ENCODE measurements around the gene MTMR10. TPM values are rescaled to one million over a fixed set of nuclear protein-coding genes. Genes with fewer than 3 reads are reported as not detected.

Gene MTMR10, protein sequence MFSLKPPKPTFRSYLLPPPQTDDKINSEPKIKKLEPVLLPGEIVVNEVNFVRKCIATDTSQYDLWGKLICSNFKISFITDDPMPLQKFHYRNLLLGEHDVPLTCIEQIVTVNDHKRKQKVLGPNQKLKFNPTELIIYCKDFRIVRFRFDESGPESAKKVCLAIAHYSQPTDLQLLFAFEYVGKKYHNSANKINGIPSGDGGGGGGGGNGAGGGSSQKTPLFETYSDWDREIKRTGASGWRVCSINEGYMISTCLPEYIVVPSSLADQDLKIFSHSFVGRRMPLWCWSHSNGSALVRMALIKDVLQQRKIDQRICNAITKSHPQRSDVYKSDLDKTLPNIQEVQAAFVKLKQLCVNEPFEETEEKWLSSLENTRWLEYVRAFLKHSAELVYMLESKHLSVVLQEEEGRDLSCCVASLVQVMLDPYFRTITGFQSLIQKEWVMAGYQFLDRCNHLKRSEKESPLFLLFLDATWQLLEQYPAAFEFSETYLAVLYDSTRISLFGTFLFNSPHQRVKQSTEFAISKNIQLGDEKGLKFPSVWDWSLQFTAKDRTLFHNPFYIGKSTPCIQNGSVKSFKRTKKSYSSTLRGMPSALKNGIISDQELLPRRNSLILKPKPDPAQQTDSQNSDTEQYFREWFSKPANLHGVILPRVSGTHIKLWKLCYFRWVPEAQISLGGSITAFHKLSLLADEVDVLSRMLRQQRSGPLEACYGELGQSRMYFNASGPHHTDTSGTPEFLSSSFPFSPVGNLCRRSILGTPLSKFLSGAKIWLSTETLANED
- 13.4 TPM for total RNA-seq

DNA sequence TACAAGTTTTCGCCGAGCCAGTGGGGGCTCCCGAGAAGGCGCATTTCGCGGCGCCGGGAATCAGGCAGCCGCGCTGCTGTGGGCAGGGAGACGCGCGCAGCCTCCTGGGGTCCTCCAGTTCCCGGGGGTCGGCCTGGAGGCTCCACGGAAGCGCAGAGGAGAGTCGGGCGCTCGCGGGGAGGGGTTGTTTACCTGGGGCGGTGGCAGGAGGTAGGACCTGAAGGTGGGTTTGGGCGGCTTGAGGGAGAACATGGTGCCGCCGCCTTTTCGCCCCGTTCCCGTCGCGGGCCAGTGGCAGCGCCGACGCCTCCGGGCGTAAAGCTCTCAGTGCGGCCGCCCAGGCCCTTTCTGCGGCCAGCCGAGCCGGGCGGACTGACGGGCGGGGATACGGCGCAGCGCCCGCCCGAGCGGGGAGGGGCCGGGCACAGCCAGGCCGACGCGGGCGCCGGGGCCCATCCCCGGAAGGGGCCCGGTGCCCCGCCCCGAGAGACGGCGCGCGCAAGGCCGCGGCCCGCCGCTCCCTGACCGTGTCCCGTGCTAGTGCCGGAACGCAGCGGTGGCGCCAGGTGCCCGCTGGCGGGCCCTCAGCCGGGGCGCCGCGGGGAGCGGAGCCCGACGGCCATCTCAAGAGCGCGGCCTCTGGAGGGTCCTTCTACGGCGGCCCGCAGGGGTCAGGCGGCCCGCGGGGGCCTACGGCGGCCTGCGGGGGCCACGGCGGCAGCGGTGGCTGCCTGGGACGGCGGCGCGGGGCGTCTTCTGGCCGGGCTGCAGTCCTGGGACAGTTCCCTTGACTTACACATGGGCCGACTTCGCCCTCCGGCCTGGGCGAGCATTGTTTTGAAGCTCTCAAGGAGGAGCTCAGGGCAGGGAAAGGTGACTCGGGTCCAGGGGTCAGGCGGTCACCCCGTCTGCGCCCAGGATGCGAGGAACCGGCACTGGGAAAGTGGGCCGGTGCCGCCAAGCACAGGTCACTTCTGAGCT, at the start of gene MTMR10:
Gene MTMR10, minus strand, starts transcription at position 374 of the 981 bp plus-strand sequence. Its CDS starts 122 bp downstream, at position 252.
- DNase-seq: peak; percentile 66

- no peak for DNase-seq
Measured at GRCh38 chr15:31040611-31041010, 49.2 kb upstream of the MTMR10 start.

DNA sequence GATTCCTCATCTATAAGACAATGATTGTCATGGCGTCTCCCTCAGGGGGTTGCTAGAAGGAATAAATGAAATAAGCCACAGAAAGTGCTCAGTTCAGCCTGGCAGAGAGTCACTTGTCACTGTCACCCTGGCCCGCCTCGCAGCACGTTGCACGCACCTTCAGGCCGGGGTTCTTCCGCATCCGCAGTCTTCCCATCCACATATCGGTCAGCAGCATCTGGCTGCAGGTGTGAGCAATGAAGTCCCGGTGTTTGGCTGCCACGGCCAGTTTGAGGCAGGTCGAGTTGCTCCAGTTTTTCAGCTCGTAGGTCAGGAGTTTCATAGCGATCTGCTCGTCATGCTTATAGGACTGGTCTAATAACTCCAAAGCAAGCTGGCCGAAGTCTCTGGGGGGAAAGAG, 48.5 kb upstream of the MTMR10 start:
- no peak for DNase-seq

GRCh38 chr15:31037731-31038477, 46.5 kb upstream of the MTMR10 start:
- DNase-seq: no peak

DNA sequence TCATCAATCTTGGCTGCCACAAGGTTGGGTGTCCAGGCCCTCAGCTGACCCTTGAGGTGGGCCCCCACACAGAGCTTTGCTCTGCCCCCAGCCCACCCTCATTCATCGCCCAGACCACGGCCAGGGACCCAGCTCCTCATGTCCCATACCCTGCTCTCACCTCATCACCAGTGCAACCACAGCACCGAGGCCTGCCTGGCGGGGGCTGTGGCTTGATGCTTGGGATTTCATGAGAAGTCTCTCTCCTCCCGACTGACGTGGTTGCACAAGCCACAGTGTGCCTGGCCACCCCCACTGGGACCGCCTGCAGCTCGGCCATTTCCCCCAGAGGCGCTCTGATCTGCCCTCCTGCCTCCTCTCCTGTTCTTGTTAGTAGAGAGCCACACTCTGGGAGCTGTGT, 45.4 kb upstream of the MTMR10 start:
- no peak for DNase-seq

DNA sequence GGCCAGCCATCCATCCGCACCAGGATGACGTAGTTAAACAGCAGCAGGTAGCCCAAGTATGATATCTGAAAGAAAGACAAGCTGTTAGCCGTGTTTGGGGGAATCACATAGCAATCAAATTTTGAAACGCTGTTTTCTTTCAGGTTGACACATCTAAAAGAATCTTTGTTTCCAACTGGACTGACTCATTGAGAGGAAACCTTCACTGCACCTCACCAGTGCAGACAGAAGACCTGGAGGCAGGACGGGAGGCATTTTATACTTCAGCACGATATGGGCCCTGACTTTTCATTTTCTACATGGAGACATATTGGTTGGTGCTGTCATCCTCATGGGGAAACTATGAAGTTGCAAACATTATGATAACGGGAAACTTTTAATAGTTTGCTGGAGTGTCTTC, 44.2 kb upstream of the MTMR10 start:
- no peak for DNase-seq

DNA sequence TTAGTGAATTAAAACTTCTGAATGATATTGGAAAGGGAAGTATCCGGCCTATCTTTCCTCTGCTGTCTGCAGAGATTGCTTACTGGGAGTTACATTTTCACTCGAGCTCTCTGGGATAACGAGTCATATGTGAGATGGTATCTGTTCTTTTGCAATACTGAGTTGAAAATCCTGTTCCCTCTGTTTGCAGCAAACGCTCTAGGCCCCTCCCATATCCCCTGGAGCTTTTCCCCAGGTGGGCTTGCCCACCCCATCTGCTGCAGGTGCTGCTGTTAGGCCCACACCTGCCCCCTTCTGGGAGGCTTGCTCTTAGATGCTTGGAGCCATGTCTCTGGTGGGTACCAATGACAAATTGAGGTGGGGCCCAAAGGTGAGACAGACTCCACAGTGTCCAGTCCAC, 42.7 kb upstream of the MTMR10 start:
- no peak for DNase-seq

- no peak for DNase-seq
Measured at GRCh38 chr15:31032961-31033371, 41.5 kb upstream of the MTMR10 start.

- DNase-seq: no peak
Measured at GRCh38 chr15:31031471-31032067, 40.1 kb upstream of the MTMR10 start.

GRCh38 chr15:31027910-31028578, 36.6 kb upstream of the MTMR10 start:
- no peak for DNase-seq

- DNase-seq: no peak
Measured at GRCh38 chr15:31025996-31026395, 34.6 kb upstream of the MTMR10 start.

GRCh38 chr15:31024979-31025378, 33.6 kb upstream of the MTMR10 start:
- no peak for DNase-seq

GRCh38 chr15:31024330-31024729, 32.9 kb upstream of the MTMR10 start:
- no peak for DNase-seq

DNA sequence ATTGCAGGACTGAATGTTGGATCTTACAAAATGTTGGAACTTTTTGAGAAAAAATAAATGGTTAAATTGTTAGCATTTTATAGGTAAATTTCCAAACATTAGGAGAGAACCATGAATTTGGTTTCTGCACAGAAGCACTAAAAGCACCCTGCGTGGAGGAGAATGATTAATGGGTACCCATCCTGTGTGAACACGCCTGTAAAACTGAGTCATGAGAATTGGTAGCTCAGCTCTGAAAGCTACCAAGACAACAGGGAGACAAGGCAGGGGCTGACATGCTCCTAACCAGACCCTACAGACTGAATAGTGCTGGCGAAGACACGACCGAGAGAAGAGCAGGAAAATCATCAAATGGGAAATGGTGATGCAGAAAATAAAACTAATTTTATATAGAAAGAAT, 32.4 kb upstream of the MTMR10 start:
- no peak for DNase-seq

DNA sequence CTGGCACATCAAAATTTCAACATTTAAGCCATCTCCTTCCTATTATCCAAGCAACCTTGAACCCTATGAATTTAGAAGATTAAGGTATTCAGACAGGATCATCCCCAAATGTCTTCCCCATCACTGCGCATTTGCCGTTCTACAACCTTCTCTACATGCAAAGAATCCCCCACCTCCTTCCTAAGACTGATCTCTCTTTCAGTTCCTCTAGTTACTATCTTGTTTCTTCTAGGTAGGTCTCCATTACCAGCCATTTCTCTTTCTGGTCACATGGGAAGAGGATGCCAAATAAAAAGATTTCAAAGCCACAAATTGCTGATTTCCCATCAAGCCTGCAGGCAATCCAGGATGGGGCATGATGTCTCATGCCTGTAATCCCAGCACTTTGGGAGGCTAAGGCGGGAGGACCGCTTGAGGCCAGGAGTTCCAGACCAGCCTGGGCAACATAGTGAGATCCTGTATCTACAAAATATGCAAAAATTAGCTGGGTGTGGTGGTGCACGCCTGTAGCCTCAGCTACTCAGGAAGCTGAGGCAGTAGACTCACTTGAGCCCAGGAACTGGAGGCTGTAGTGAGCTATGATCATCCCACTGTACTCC, 29.7 kb upstream of the MTMR10 start:
- DNase-seq: no peak

GRCh38 chr15:31020542-31020941, 29.1 kb upstream of the MTMR10 start:
- no peak for DNase-seq

GRCh38 chr15:31019986-31020385, 28.6 kb upstream of the MTMR10 start:
- no peak for DNase-seq

GRCh38 chr15:31017311-31017710, 25.9 kb upstream of the MTMR10 start:
- no peak for DNase-seq

- DNase-seq: no peak
Measured at GRCh38 chr15:31016446-31016915, 25.1 kb upstream of the MTMR10 start.

GRCh38 chr15:31014608-31014925, 23.1 kb upstream of the MTMR10 start:
- no peak for DNase-seq

Measured in occipital lobe (tissue), 2 donors.